Measurements from ENCODE around the gene RNF223. TPM values are rescaled to one million over a fixed set of nuclear protein-coding genes. Genes with fewer than 3 reads are reported as not detected.

The RNF223 gene
- total RNA-seq, result not detected

DNA sequence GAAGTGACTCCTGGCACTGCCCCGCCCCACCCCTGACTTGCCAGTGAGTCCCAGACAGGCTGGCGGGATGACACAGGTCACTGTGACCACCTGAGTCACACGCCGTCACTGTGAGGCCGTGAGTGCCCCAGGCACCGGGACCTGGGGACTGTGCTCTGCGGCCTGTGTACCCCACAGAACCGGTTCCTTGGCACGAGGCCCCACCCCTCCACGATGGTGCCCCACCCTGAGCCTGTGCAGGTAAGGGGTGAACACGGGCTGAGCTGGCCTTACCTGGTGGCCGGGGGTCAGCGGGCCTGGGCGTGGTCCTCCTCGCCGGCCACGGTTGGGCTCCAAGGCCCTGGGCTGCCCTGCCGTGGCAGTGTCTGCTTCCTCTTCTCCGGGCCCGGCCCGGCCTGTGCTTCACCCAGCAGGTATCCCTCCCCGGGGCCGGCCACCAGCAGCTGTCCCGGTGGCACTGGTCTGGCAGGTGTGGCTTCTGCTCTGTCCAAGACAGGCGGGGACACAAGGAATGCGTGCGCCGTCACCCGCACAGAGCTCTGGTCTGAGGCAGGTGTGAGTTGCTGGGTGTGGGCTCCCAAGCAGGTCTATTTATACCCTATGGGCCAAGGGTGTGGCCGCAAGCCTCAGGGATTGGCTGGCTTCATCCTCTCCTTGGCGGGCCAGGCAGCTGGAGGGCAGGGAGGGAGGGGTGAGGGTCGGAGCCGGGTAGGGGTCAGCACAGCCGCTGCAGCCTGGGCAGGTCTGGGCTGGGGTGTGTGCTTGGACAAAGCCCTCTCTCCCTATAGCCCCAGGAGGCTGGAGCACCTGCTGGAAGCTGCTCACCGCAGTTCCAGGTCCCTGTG, at the start of gene RNF223:
TSS of gene RNF223 (minus strand) at position 564 of the 845 bp plus-strand sequence. CDS start 1,740 bp downstream, outside the sequence.
- peaks cover 0 to 10% (median 7%) of the 10 kb centered on the region in 4 donors for H3K4me1 ChIP-seq

GRCh38 chr1:1122981-1123480, 48.9 kb upstream of the RNF223 start:
- no peaks in the 10 kb centered on the region for H3K9me3 ChIP-seq
- H3K4me1 ChIP-seq, result peaks cover 0 to 14% (median 6%) of the 10 kb centered on the region in 4 donors
- WGBS, 2 donors, result 48% methylated on average over 15 to 18 of the region's 18 CpGs
- peaks cover 0 to 4% of the 10 kb centered on the region in 2 donors for H3K27me3 ChIP-seq
- TF ChIP-seq EP300 (IDR thresholded peaks at IDR 0.05), result no peak
- TF ChIP-seq POLR2A (IDR thresholded peaks at IDR 0.05), result no peak
- no peaks in the 10 kb centered on the region for H3K36me3 ChIP-seq
- H3K27ac ChIP-seq, result no peak overlapping the region
- H3K4me3 ChIP-seq, result no peak overlapping the region
- DNase-seq (ENCODE audit: low spot score in 2 of 2), result no peak

More for the DNA sequence above, at the start of gene RNF223:
- no peak within 1 kb of the TSS for H3K4me3 ChIP-seq
- no peak for DNase-seq (ENCODE audit: low spot score in 2 of 2)
- peaks cover 0 to 68% of the 10 kb centered on the region in 2 donors for H3K27me3 ChIP-seq
- H3K9me3 ChIP-seq, result no peaks in the 10 kb centered on the region
- no peaks in the 10 kb centered on the region for H3K36me3 ChIP-seq
- H3K27ac ChIP-seq, result no peak within 1 kb of the TSS
- 70 to 71% methylated on average over 14 to 19 of the region's 35 CpGs for WGBS, 2 donors
- TF ChIP-seq EP300 (IDR thresholded peaks at IDR 0.05), result no peak
- no peak for TF ChIP-seq POLR2A (IDR thresholded peaks at IDR 0.05)
- TF ChIP-seq, protein P1, sequence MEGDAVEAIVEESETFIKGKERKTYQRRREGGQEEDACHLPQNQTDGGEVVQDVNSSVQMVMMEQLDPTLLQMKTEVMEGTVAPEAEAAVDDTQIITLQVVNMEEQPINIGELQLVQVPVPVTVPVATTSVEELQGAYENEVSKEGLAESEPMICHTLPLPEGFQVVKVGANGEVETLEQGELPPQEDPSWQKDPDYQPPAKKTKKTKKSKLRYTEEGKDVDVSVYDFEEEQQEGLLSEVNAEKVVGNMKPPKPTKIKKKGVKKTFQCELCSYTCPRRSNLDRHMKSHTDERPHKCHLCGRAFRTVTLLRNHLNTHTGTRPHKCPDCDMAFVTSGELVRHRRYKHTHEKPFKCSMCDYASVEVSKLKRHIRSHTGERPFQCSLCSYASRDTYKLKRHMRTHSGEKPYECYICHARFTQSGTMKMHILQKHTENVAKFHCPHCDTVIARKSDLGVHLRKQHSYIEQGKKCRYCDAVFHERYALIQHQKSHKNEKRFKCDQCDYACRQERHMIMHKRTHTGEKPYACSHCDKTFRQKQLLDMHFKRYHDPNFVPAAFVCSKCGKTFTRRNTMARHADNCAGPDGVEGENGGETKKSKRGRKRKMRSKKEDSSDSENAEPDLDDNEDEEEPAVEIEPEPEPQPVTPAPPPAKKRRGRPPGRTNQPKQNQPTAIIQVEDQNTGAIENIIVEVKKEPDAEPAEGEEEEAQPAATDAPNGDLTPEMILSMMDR (IDR thresholded peaks at IDR 0.05), result no peak

- H3K27ac ChIP-seq, result peak overlapping the region in 2 of 4 donors; percentile 11 to 12
- peak overlapping the region in 3 of 4 donors; percentile 21 to 32 (median 25) for H3K4me3 ChIP-seq
- H3K9me3 ChIP-seq, result no peaks in the 10 kb centered on the region
- TF ChIP-seq, protein P1 (IDR thresholded peaks at IDR 0.05), result peak; percentile 88 to 98 (median 92)
- TF ChIP-seq POLR2A (IDR thresholded peaks at IDR 0.05), result no peak
- peaks cover 0 to 7% of the 10 kb centered on the region in 2 donors for H3K27me3 ChIP-seq
- peak; percentile 62 to 72 for DNase-seq (ENCODE audit: low spot score in 2 of 2)
- WGBS, 2 donors, result 15 to 29% methylated on average over 11 to 24 of the region's 39 CpGs
- no peaks in the 10 kb centered on the region for H3K36me3 ChIP-seq
- peaks cover 0 to 14% (median 6%) of the 10 kb centered on the region in 4 donors for H3K4me1 ChIP-seq
Observed at GRCh38 chr1:1122078-1122811, 48.1 kb upstream of the RNF223 start.

- Histone ChIP-seq H3K27me3 (peaks cover 0 to 7% of the 10 kb centered on the region in 2 donors), H3K9me3 (no peaks in the 10 kb centered on the region), H3K4me1 (peaks cover 0 to 16% (median 9%) of the 10 kb centered on the region in 4 donors), H3K4me3 (peak overlapping the region in 2 of 4 donors; percentile 21 to 32), H3K27ac (peak overlapping the region in 2 of 4 donors; percentile 11 to 12), H3K36me3 (no peaks in the 10 kb centered on the region)
- no peak for DNase-seq (ENCODE audit: low spot score in 2 of 2)
- 45 to 53% methylated on average over 5 to 11 of the region's 15 CpGs for WGBS, 2 donors
- TF ChIP-seq, protein P1 (IDR thresholded peaks at IDR 0.05), result no peak
- TF ChIP-seq EP300 (IDR thresholded peaks at IDR 0.05) (no peak), POLR2A (IDR thresholded peaks at IDR 0.05) (no peak)
Observed at GRCh38 chr1:1121611-1122077, 47.5 kb upstream of the RNF223 start.

DNA sequence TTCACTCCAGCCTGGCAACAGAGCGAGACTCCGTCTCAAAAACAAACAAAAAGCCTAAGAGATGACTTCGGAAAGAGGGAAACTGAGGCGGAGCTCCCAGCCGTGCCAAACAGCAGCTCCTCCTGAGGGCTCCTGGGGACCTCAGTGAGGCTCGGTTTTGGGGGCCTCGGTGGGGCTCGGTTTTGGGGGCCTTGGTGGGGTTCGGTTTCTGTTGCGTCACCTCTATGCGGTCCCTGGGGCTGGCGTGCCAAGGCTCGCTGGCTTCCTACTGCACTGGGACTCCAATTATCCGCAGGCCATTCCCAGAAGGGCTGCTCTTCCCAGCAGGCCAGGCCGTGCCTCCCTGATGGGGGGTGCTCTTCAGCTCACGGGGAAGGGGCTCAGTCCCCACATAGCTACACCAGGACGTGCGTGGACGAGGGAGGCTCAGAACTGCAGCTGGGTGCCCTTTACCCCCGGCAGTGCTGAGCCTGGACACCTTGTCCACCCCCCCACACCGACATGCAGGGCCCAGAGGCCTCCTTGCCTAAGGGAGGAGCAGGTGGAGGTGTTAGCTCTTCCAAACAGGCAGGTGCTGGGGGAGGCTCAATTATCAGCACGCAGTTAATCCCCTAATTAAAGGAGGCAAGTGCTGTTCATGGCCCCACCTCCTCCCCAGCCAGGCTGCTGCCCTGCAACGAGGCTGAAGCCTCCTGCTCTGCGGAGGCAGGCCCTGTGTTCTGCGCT, 46.9 kb upstream of the RNF223 start:
- H3K4me1 ChIP-seq, result peaks cover 0 to 18% (median 10%) of the 10 kb centered on the region in 4 donors
- WGBS, 2 donors, result 75 to 79% methylated on average over 23 to 25 of the region's 25 CpGs
- no peak overlapping the region for H3K4me3 ChIP-seq
- H3K27ac ChIP-seq, result no peak overlapping the region
- peaks cover 0 to 7% of the 10 kb centered on the region in 2 donors for H3K27me3 ChIP-seq
- H3K36me3 ChIP-seq, result no peaks in the 10 kb centered on the region
- TF ChIP-seq, protein P1 (IDR thresholded peaks at IDR 0.05), result no peak
- no peak for TF ChIP-seq POLR2A (IDR thresholded peaks at IDR 0.05)
- no peak for TF ChIP-seq EP300 (IDR thresholded peaks at IDR 0.05)
- DNase-seq (ENCODE audit: low spot score in 2 of 2), result no peak
- no peaks in the 10 kb centered on the region for H3K9me3 ChIP-seq

All from tibial nerve (tissue), 4 donors.